MCF 10A (cell line): Measurements from ENCODE around the gene ODAD4. TPM values are rescaled to one million over a fixed set of nuclear protein-coding genes. Genes with fewer than 3 reads are reported as not detected.

Experiments
- BruUV-seq: library from RNA; stranded (reverse); fragments of 400-500 nt; replicated peaks from 2 replicates; lab custom pipeline; 2021; lab: Mats Ljungman, UMichigan
- CTCF ChIA-PET: fragments of 300-600 bp; sonication (Branson Sonifier 250); formaldehyde crosslinking; extraction: SDS; loops from one replicate; lab custom pipeline; 2021; ENCODE audit warnings: antibody characterized with exemption, inconsistent platforms; lab: Yijun Ruan, JAX
- POLR2A ChIA-PET: fragments of 300-600, 350-650 bp; sonication (Branson Sonifier 250); formaldehyde crosslinking; extraction: SDS; loops from one replicate; lab custom pipeline; 2020; ENCODE audit warnings: antibody characterized with exemption, inconsistent platforms; lab: Yijun Ruan, JAX
- DNase-seq: peaks from one replicate; pipeline ENCODE4 v3.0.0-alpha.2; 2018; ENCODE audit not compliant: unreplicated experiment
- H3K27ac Mint-ChIP-seq: one replicate; pipeline ENCODE4 v1.8.0; 2022; ENCODE audit warnings: mild to moderate bottlenecking, low read depth, mixed read lengths; ENCODE audit not compliant: unreplicated experiment
- H3K27me3 Mint-ChIP-seq: one replicate; pipeline ENCODE4 v1.8.0; 2022; ENCODE audit warnings: mixed read lengths; ENCODE audit not compliant: insufficient read depth, unreplicated experiment
- H3K36me3 Mint-ChIP-seq: one replicate; pipeline ENCODE4 v1.8.0; 2022; ENCODE audit warnings: mild to moderate bottlenecking, moderate library complexity, mixed read lengths; ENCODE audit not compliant: insufficient read depth, unreplicated experiment
- H3K4me1 Mint-ChIP-seq: one replicate; pipeline ENCODE4 v1.8.0; 2022; ENCODE audit warnings: mixed read lengths; ENCODE audit not compliant: insufficient read depth, unreplicated experiment
- H3K4me3 Mint-ChIP-seq: one replicate; pipeline ENCODE4 v1.8.0; 2022; ENCODE audit warnings: mild to moderate bottlenecking, moderate library complexity, mixed read lengths; ENCODE audit not compliant: unreplicated experiment
- H3K9me3 Mint-ChIP-seq: one replicate; pipeline ENCODE4 v1.8.0; 2022; ENCODE audit warnings: mixed read lengths; ENCODE audit not compliant: unreplicated experiment
- CTCF ChIP-seq: fragments of 200-600 bp; IDR thresholded peaks from one replicate; pipeline ENCODE4 v1.8.0; 2022; ENCODE audit warnings: antibody characterized with exemption, mild to moderate bottlenecking; ENCODE audit not compliant: unreplicated experiment
- intact Hi-C: fragments of 100-400 bp; cut with micrococcal nuclease; formaldehyde crosslinking; loops from 2 replicates; pipeline ENCODE4 v1.14.1; 2022
- total RNA-seq: library from RNA; stranded (reverse); gene quantifications from 2 replicates; pipeline ENCODE4 v1.2.3, GENCODE V29; 2022

Gene ODAD4
- total RNA-seq, 1 experiment from 2014 or later: 0.96 TPM

DNA sequence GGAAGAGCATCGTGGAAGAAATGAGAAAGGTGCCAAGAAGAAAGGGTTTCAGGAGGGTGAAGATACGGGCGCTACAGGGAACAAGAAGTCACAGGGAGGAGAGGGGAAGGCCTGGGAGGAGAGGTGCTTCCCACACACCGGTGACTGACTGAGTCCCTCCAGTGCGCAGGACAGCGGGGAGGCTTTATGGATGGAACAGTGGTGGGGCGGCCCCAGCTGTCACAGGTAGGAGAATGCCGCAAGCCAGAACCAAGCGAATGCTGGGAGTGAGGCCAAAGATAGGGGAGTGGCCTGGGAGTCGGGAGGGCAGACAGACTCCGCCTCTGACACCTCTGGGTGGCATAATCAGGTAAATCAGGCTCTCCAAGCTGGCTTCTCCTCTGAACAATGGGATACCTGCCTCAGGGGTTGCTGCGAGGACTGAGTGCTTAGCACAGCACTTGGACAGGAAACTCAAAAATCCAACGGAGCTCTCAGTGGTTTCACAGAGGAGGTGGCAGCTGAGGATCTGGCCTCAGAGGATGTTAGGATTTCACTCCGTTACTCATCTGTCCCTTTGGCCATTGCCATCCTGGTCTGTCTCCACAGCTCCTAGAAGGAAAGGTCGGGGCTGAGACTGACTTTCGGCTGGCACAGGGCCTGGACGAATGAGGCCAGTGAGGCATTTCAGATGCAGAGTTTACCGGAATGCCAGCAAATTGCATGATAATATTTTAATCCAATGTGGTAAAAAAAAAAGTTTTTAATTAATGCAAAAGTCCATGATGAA lies 35.5 kb downstream of the ODAD4 start:
- CTCF ChIA-PET: interaction anchor here (0.7 to 1.8 kb wide), 5 partner anchors 30 to 1452 kb away, joined by 3 to 5 read pairs (median 3); partner anchors contain the start of gene ODAD4

GRCh38 chr17:41966463-41967140 lies 36.2 kb downstream of the ODAD4 start, which contains the start of gene CNP:
Gene CNP (plus strand): TSS chr17:41966795. CDS start chr17:41966885, 90 bp downstream.
- POLR2A ChIA-PET: interaction anchor here (0.5 to 8.5 kb wide), 39 partner anchors 10 to 1578 kb away, joined by 3 to 138 read pairs (median 4); partner anchors contain the start of genes ACLY, CAVIN1, DHX58 and DNAJC7
- Mint-ChIP-seq H3K9me3 (no peaks in the 10 kb centered on the region), H3K27me3 (no peaks in the 10 kb centered on the region), H3K4me3 (peak within 1 kb of the TSS; percentile 79), H3K27ac (peak within 1 kb of the TSS; percentile 77), H3K4me1 (peaks cover 25% of the 10 kb centered on the region), H3K36me3 (peaks cover 38% of the 10 kb centered on the region)
- intact Hi-C loops: loop anchor here (2.0 kb wide), 1 partner anchor 50 kb away; the partner anchor contains the start of gene DNAJC7
- no peak for TF ChIP-seq CTCF
- DNase-seq: peak; percentile 88
- CTCF ChIA-PET: interaction anchor here (0.7 to 1.0 kb wide), 2 partner anchors 36 to 1451 kb away, joined by 3 read pairs; partner anchors contain the start of gene ODAD4
- no TSS peak for BruUV-seq

More for the DNA sequence above, 35.5 kb downstream of the ODAD4 start:
- intact Hi-C loops: loop anchor here (2.0 kb wide), 1 partner anchor 51 kb away; the partner anchor contains the start of gene DNAJC7
- Mint-ChIP-seq H3K9me3 (no peaks in the 10 kb centered on the region), H3K4me3 (peak overlapping the region; percentile 79), H3K27ac (peak overlapping the region; percentile 77), H3K4me1 (peaks cover 25% of the 10 kb centered on the region), H3K36me3 (peaks cover 31% of the 10 kb centered on the region), H3K27me3 (no peaks in the 10 kb centered on the region)
- TF ChIP-seq CTCF: no peak
- no TSS peak for BruUV-seq
- POLR2A ChIA-PET: interaction anchor here (0.6 to 8.5 kb wide), 36 partner anchors 10 to 1205 kb away, joined by 3 to 138 read pairs (median 4); partner anchors contain the start of genes ACLY, CAVIN1, DHX58 and DNAJC7
- peak; percentile 92 for DNase-seq

GRCh38 chr17:41967141-41967920 lies 36.9 kb downstream of the ODAD4 start:
- intact Hi-C loops: loop anchor here (2.0 kb wide), 1 partner anchor 49 kb away; the partner anchor contains the start of gene DNAJC7
- POLR2A ChIA-PET: interaction anchor here (0.5 to 8.5 kb wide), 26 partner anchors 9 to 1159 kb away, joined by 3 to 138 read pairs (median 4); partner anchors contain the start of genes ACLY, CAVIN1, DHX58 and DNAJC7
- Mint-ChIP-seq H3K27ac (peak overlapping the region; percentile 70), H3K36me3 (peaks cover 46% of the 10 kb centered on the region), H3K4me3 (peak overlapping the region; percentile 79), H3K4me1 (peaks cover 25% of the 10 kb centered on the region), H3K9me3 (no peaks in the 10 kb centered on the region), H3K27me3 (no peaks in the 10 kb centered on the region)
- TF ChIP-seq CTCF: no peak
- BruUV-seq: no TSS peak
- CTCF ChIA-PET: interaction anchor here (1.1 kb wide), 1 partner anchor 50 kb away, joined by 3 read pairs; the partner anchor contains the start of gene DNAJC7
- peak; percentile 39 for DNase-seq
